ENCODE measurements around the gene KLHL35. TPM values are rescaled to one million over a fixed set of nuclear protein-coding genes. Genes with fewer than 3 reads are reported as not detected.
A peak's percentile ranks its signal among the peaks of the same experiment; 100 is the strongest.
"Not testable (repeated sequence)": the region's sequence is repeated elsewhere in the genome, so short reads cannot be mapped to it uniquely, and the experiment has no call there.

KLHL35 gene
- total RNA-seq, 4 donors from 2014 or later = 0.97 to 5.1 (median 2.1) TPM

- H3K9me3 ChIP-seq = no peaks in the 10 kb centered on the region
- TF ChIP-seq POLR2A (IDR thresholded peaks at IDR 0.05) (no peak), POLR2AphosphoS5 (IDR thresholded peaks at IDR 0.05) (no peak)
- no peaks in the 10 kb centered on the region for H3K4me1 ChIP-seq
- 95% methylated on average over 13 of the region's 15 CpGs for WGBS
- peak in 1 of 2 donors; percentile 52 for DNase-seq (ENCODE audit: low spot score in 2 of 2)
- H3K4me3 ChIP-seq = no peak overlapping the region
- H3K27ac ChIP-seq = no peak overlapping the region
- no peaks in the 10 kb centered on the region for H3K27me3 ChIP-seq
- peaks cover 22% of the 10 kb centered on the region for H3K36me3 ChIP-seq
Observed at GRCh38 chr11:75422248-75423231, 10.5 kb downstream of the KLHL35 start.

- Histone ChIP-seq H3K4me1 (no peaks in the 10 kb centered on the region), H3K9me3 (no peaks in the 10 kb centered on the region), H3K27me3 (no peaks in the 10 kb centered on the region), H3K27ac (no peak overlapping the region), H3K36me3 (peaks cover 22% of the 10 kb centered on the region), H3K4me3 (no peak overlapping the region)
- no peak for TF ChIP-seq POLR2A (IDR thresholded peaks at IDR 0.05)
- TF ChIP-seq, protein P1, sequence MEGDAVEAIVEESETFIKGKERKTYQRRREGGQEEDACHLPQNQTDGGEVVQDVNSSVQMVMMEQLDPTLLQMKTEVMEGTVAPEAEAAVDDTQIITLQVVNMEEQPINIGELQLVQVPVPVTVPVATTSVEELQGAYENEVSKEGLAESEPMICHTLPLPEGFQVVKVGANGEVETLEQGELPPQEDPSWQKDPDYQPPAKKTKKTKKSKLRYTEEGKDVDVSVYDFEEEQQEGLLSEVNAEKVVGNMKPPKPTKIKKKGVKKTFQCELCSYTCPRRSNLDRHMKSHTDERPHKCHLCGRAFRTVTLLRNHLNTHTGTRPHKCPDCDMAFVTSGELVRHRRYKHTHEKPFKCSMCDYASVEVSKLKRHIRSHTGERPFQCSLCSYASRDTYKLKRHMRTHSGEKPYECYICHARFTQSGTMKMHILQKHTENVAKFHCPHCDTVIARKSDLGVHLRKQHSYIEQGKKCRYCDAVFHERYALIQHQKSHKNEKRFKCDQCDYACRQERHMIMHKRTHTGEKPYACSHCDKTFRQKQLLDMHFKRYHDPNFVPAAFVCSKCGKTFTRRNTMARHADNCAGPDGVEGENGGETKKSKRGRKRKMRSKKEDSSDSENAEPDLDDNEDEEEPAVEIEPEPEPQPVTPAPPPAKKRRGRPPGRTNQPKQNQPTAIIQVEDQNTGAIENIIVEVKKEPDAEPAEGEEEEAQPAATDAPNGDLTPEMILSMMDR (IDR thresholded peaks at IDR 0.05) = no peak
- TF ChIP-seq POLR2AphosphoS5 (IDR thresholded peaks at IDR 0.05) = no peak
- no peak for TF ChIP-seq EP300 (IDR thresholded peaks at IDR 0.05)
- 81% methylated on average over 2 of the region's 2 CpGs for WGBS
- no peak for DNase-seq (ENCODE audit: low spot score in 2 of 2)
Observed at GRCh38 chr11:75421902-75422247, 11.1 kb downstream of the KLHL35 start.

- no peaks in the 10 kb centered on the region for H3K27me3 ChIP-seq
- H3K9me3 ChIP-seq = no peaks in the 10 kb centered on the region
- H3K4me1 ChIP-seq = no peaks in the 10 kb centered on the region
- H3K4me3 ChIP-seq = no peak overlapping the region
- TF ChIP-seq EP300 (IDR thresholded peaks at IDR 0.05) (no peak), POLR2A (IDR thresholded peaks at IDR 0.05) (no peak), POLR2AphosphoS5 (IDR thresholded peaks at IDR 0.05) (no peak)
- TF ChIP-seq, protein P1 (IDR thresholded peaks at IDR 0.05) = no peak
- peak in 1 of 2 donors; percentile 52 for DNase-seq (ENCODE audit: low spot score in 2 of 2)
- no peak overlapping the region for H3K27ac ChIP-seq
- 86% methylated on average over 6 of the region's 11 CpGs for WGBS
- peaks cover 22% of the 10 kb centered on the region for H3K36me3 ChIP-seq
Observed at GRCh38 chr11:75421035-75421602, 11.9 kb downstream of the KLHL35 start.

DNA sequence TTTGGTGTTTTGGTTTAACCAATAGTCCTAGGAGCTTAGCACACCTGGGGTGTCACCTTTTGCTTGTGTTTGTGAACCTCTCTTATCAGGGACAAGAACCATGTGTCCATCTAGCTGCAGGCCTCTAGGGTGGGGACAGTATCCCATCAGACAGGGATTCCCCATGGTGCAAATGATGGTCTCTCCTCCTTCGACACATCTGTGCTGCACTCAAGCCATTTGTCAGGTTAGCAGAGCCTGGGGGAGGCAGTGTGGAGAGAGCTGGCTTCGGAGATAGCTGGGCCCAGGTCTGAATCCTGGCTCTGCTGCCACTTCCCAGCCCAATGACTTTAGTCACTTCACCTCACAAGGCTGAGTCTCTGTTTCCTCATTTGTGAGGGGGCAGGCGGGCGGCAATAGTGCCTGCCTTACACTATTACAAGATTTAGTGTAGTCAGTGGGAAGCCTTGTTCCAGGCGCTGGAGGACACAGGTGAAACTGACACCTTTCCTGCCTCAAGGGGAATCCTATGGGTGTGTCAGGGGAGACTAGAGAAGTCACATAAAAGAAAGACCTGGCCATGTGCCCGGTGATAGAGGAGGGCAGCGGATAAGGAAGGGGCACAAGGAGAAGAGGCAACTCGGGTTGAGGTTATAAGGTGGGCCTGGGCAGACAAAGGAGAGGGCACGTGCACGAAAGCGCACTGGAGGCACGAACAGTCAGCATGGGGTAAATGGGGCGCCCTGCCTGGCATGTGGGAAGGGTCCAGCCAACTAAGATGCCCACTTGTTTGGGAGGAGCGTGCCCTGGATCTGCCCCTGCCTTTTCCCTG lies 12.6 kb downstream of the KLHL35 start:
- H3K27ac ChIP-seq = no peak overlapping the region
- H3K9me3 ChIP-seq = no peaks in the 10 kb centered on the region
- H3K36me3 ChIP-seq = peaks cover 22% of the 10 kb centered on the region
- no peak overlapping the region for H3K4me3 ChIP-seq
- H3K27me3 ChIP-seq = no peaks in the 10 kb centered on the region
- TF ChIP-seq EP300 (IDR thresholded peaks at IDR 0.05) (no peak), POLR2A (IDR thresholded peaks at IDR 0.05) (no peak), POLR2AphosphoS5 (IDR thresholded peaks at IDR 0.05) (no peak)
- TF ChIP-seq, protein P1 (IDR thresholded peaks at IDR 0.05) = no peak
- no peak for DNase-seq (ENCODE audit: low spot score in 2 of 2)
- 81% methylated on average over 14 of the region's 14 CpGs for WGBS
- no peaks in the 10 kb centered on the region for H3K4me1 ChIP-seq

DNA sequence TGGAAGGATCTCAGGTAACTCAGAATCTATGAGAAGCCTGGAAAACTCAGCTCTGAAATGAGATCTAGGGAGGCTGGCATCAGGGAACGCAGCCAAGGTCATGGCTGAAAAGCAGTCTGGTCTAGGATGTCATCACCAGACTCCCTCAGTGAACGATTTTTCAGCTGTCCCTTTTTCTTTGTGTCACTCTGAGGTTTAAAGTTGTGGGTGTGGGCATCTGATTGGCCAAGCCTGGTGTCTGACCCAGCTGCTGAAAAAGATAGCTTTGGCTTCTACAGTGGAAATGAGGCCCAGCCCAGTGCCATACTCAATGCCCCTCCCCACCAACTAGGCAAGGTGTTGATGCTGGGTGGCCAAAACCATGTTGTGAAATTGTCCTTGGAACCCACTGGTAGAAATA lies 19.1 kb downstream of the KLHL35 start:
- no peak for DNase-seq (ENCODE audit: low spot score in 2 of 2)
- Histone ChIP-seq H3K4me1 (no peaks in the 10 kb centered on the region), H3K27ac (no peak overlapping the region), H3K4me3 (no peak overlapping the region), H3K27me3 (no peaks in the 10 kb centered on the region), H3K9me3 (no peaks in the 10 kb centered on the region), H3K36me3 (peaks cover 38% of the 10 kb centered on the region)
- TF ChIP-seq EP300 (IDR thresholded peaks at IDR 0.05) (no peak), POLR2AphosphoS5 (IDR thresholded peaks at IDR 0.05) (no peak), POLR2A (IDR thresholded peaks at IDR 0.05) (no peak)
- TF ChIP-seq, protein P1 (IDR thresholded peaks at IDR 0.05) = no peak
- WGBS = 83% methylated on average over 2 of the region's 2 CpGs

- not testable (repeated sequence) for H3K9me3 ChIP-seq; H3K27ac ChIP-seq; H3K4me3 ChIP-seq; H3K4me1 ChIP-seq; DNase-seq (ENCODE audit: low spot score in 2 of 2); H3K27me3 ChIP-seq
- peaks cover 41% of the 10 kb centered on the region for H3K36me3 ChIP-seq
- 82% methylated on average over 10 of the region's 10 CpGs for WGBS
Observed at GRCh38 chr11:75413146-75413545, 19.9 kb downstream of the KLHL35 start.

GRCh38 chr11:75409971-75410370 lies 23.0 kb downstream of the KLHL35 start:
- H3K4me3 ChIP-seq; H3K4me1 ChIP-seq; H3K27me3 ChIP-seq; H3K9me3 ChIP-seq; H3K27ac ChIP-seq; DNase-seq (ENCODE audit: low spot score in 2 of 2): not testable (repeated sequence)
- 90% methylated on average over 2 of the region's 33 CpGs for WGBS
- peaks cover 62% of the 10 kb centered on the region for H3K36me3 ChIP-seq
